Hepatocyte (in vitro differentiated cells): Measurements from ENCODE around the gene ADGRE1. TPM values are rescaled to one million over a fixed set of nuclear protein-coding genes. Genes with fewer than 3 reads are reported as not detected.
"Not testable (repeated sequence)": the region's sequence is repeated elsewhere in the genome, so short reads cannot be mapped to it uniquely, and the experiment has no call there.

ENCODE experiments used
- DNase-seq: peaks from one replicate; pipeline ENCODE4 v3.0.0-alpha.2; 2016; ENCODE audit warnings: low spot score
- H2AFZ ChIP-seq: fragments of 200-600 bp; sonication (generic); 2 replicates; pipeline ENCODE4 v1.6.0; 2016; ENCODE audit warnings: antibody characterized with exemption, mild to moderate bottlenecking
- H3K27ac ChIP-seq: fragments of 200-600 bp; sonication (generic); 2 replicates; pipeline ENCODE4 v1.5.1; 2016; ENCODE audit warnings: mild to moderate bottlenecking
- H3K27me3 ChIP-seq: fragments of 200-600 bp; sonication (generic); 2 replicates; pipeline ENCODE4 v1.6.1; 2016
- H3K36me3 ChIP-seq: fragments of 200-600 bp; sonication (generic); replicated peaks from 2 replicates; pipeline ENCODE4 v1.5.1; 2016; ENCODE audit warnings: low read depth; ENCODE audit not compliant: insufficient read depth
- H3K4me1 ChIP-seq: fragments of 200-600 bp; sonication (generic); 2 replicates; pipeline ENCODE4 v1.5.1; 2016; ENCODE audit warnings: mild to moderate bottlenecking, moderate library complexity; ENCODE audit not compliant: insufficient read depth
- H3K4me2 ChIP-seq: fragments of 200-600 bp; sonication (generic); 2 replicates; pipeline ENCODE4 v1.6.0; 2016
- H3K4me3 ChIP-seq: fragments of 200-600 bp; sonication (generic); 2 replicates; pipeline ENCODE4 v1.5.1; 2016; ENCODE audit warnings: mild to moderate bottlenecking
- H3K79me2 ChIP-seq: fragments of 200-600 bp; sonication (generic); 2 replicates; pipeline ENCODE4 v1.6.0; 2017; ENCODE audit warnings: mild to moderate bottlenecking
- H3K9me2 ChIP-seq: fragments of 200-600 bp; sonication (generic); replicated peaks from 2 replicates; pipeline ENCODE4 v1.6.0; 2017; ENCODE audit warnings: mild to moderate bottlenecking; ENCODE audit not compliant: insufficient read depth
- H3K9me3 ChIP-seq: fragments of 200-600 bp; sonication (generic); 2 replicates; pipeline ENCODE4 v1.5.1; 2016; ENCODE audit warnings: low read depth, mild to moderate bottlenecking
- H4K20me1 ChIP-seq: fragments of 200-600 bp; sonication (generic); 2 replicates; pipeline ENCODE4 v1.6.0; 2016; ENCODE audit warnings: mild to moderate bottlenecking; ENCODE audit not compliant: insufficient read depth, poor library complexity, severe bottlenecking
- EZH2 ChIP-seq: fragments of 200-600 bp; sonication (generic); IDR thresholded peaks from 2 replicates; pipeline ENCODE4 v1.6.1; 2016; ENCODE audit warnings: antibody characterized with exemption, mild to moderate bottlenecking, borderline replicate concordance
- EZH2phosphoT487 ChIP-seq: fragments of 200-600 bp; sonication (generic); IDR thresholded peaks from one replicate; pipeline ENCODE4 v1.6.1; 2018; ENCODE audit warnings: antibody characterized with exemption, mild to moderate bottlenecking, low read depth, moderate library complexity; ENCODE audit not compliant: unreplicated experiment, severe bottlenecking
- WGBS: methylation state at CpG from one replicate; pipeline ENCODE4 v1.1.6; 2016; ENCODE audit warnings: low lambda C conversion rate; ENCODE audit errors: missing lambda C conversion rate; 5-methylcytosine and 5-hydroxymethylcytosine counted together
- polyA plus RNA-seq: library from polyadenylated mRNA; unstranded; fragments of >200 nt; fragmentation: Nextera tagmentation; extraction: Ambion mirVana; gene quantifications from 2 replicates; pipeline ENCODE4 v1.2.1, GENCODE V29; 2016
- total RNA-seq: library from RNA; depleted of rRNA; stranded (reverse); fragments of >200 nt; gene quantifications from 2 replicates; pipeline ENCODE4 v1.2.3, GENCODE V29; 2014
- TF ChIP-seq, protein P1 (sequence below): fragments of 200-600 bp; sonication (generic); IDR thresholded peaks from 2 replicates; pipeline ENCODE4 v1.5.1; 2016; ENCODE audit warnings: antibody characterized with exemption, mild to moderate bottlenecking; ENCODE audit not compliant: poor library complexity

Gene ADGRE1
- total and polyA plus RNA-seq, 2 experiments from 2014 or later = not detected

- Histone ChIP-seq H3K27me3 (peaks cover 5% of the 10 kb centered on the region), H3K4me2 (no peak overlapping the region), H3K36me3 (no peaks in the 10 kb centered on the region), H2AFZ (no peak overlapping the region), H3K4me3 (no peak overlapping the region), H4K20me1 (no peaks in the 10 kb centered on the region), H3K4me1 (no peaks in the 10 kb centered on the region), H3K27ac (no peak overlapping the region), H3K9me2 (no peaks in the 10 kb centered on the region), H3K79me2 (no peaks in the 10 kb centered on the region), H3K9me3 (no peaks in the 10 kb centered on the region)
- WGBS = 78% methylated on average over 9 of the region's 9 CpGs
- TF ChIP-seq, protein P1, sequence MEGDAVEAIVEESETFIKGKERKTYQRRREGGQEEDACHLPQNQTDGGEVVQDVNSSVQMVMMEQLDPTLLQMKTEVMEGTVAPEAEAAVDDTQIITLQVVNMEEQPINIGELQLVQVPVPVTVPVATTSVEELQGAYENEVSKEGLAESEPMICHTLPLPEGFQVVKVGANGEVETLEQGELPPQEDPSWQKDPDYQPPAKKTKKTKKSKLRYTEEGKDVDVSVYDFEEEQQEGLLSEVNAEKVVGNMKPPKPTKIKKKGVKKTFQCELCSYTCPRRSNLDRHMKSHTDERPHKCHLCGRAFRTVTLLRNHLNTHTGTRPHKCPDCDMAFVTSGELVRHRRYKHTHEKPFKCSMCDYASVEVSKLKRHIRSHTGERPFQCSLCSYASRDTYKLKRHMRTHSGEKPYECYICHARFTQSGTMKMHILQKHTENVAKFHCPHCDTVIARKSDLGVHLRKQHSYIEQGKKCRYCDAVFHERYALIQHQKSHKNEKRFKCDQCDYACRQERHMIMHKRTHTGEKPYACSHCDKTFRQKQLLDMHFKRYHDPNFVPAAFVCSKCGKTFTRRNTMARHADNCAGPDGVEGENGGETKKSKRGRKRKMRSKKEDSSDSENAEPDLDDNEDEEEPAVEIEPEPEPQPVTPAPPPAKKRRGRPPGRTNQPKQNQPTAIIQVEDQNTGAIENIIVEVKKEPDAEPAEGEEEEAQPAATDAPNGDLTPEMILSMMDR = no peak
- TF ChIP-seq EZH2phosphoT487 = no peak
- TF ChIP-seq EZH2 = no peak
- DNase-seq = no peak
Observed at GRCh38 chr19:6864325-6864940, 22.9 kb upstream of the ADGRE1 start.

DNA sequence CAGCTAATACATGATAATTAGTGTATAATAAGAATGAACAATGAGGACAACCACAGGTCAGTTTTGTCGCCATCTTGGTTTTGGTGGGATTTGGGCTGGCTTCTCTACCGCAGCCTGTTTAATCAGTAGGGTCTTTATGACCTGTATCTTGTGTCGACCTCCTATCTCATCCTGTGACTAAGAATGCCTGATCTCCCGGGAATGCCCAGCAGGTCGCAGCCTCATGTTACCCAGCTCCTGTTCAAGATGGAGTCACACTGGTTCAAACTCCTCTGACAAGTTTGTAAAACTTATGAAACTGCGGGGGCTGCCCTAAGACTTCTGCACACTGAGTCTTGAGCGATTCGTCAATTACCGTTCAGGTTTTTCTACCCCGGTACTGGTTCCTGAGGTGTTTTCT lies 21.5 kb upstream of the ADGRE1 start:
- no peak for DNase-seq
- Histone ChIP-seq H3K36me3 (no peaks in the 10 kb centered on the region), H2AFZ (no peak overlapping the region), H3K4me3 (no peak overlapping the region), H3K27me3 (peaks cover 5% of the 10 kb centered on the region), H3K9me3 (no peaks in the 10 kb centered on the region), H3K79me2 (no peaks in the 10 kb centered on the region), H4K20me1 (no peaks in the 10 kb centered on the region), H3K9me2 (no peaks in the 10 kb centered on the region), H3K27ac (no peak overlapping the region), H3K4me1 (no peaks in the 10 kb centered on the region), H3K4me2 (no peak overlapping the region)
- TF ChIP-seq EZH2 (no peak), EZH2phosphoT487 (no peak)
- TF ChIP-seq, protein P1 = no peak
- 79% methylated on average over 10 of the region's 10 CpGs for WGBS

DNA sequence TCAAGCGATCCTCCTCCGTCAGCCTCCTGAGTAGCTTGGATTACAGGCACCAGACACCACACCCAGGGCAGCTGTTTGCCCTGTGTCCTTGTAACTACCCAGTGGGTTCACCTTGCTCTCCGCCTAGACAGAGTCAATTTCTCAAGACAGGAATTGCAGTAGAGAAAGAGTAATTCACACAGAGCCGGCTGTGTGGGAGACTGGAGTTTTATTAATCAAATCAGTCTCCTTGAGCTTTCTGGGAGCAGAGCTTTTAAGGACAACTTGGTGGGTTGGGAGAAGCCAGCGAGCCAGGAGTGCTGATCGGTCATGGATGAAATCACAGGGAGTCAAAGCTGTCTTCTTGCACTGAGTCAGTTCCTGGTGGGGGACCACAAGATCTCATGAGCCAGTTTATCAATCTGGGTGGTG lies 20.6 kb upstream of the ADGRE1 start:
- no peak for DNase-seq
- H2AFZ ChIP-seq = no peak overlapping the region
- no peaks in the 10 kb centered on the region for H3K9me3 ChIP-seq
- no peak overlapping the region for H3K27ac ChIP-seq
- H3K4me3 ChIP-seq = no peak overlapping the region
- H3K4me2 ChIP-seq = no peak overlapping the region
- H3K9me2 ChIP-seq = no peaks in the 10 kb centered on the region
- peaks cover 5% of the 10 kb centered on the region for H3K27me3 ChIP-seq
- 72% methylated on average over 6 of the region's 6 CpGs for WGBS
- no peaks in the 10 kb centered on the region for H3K4me1 ChIP-seq
- no peaks in the 10 kb centered on the region for H4K20me1 ChIP-seq
- H3K36me3 ChIP-seq = no peaks in the 10 kb centered on the region
- TF ChIP-seq EZH2 = no peak
- TF ChIP-seq, protein P1 = no peak
- no peak for TF ChIP-seq EZH2phosphoT487
- H3K79me2 ChIP-seq = no peaks in the 10 kb centered on the region

DNA sequence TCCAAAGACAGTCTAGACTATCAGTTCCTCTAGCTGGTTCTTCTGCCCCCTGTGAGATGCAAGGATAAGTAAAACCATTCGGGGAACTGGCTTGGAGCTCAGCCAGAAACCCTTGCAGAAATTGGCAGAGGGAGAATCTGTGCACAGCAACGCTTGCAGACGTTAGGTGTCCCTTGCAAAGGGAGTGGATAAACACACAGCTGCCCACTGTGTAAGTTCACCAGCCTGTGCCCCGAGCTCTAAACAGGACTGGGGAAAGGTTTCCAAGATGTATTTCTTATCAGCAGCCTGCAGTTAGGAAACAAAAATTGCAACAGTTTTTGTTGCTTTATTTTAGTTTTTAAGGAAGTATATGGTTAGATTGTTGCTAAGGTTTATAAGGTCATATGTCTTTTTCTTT lies 19.0 kb upstream of the ADGRE1 start:
- no peak for TF ChIP-seq EZH2
- TF ChIP-seq, protein P1 = no peak
- no peak for TF ChIP-seq EZH2phosphoT487
- Histone ChIP-seq H3K4me3 (no peak overlapping the region), H3K9me2 (no peaks in the 10 kb centered on the region), H3K9me3 (no peaks in the 10 kb centered on the region), H3K27ac (no peak overlapping the region), H2AFZ (no peak overlapping the region), H3K4me2 (no peak overlapping the region), H3K36me3 (no peaks in the 10 kb centered on the region), H3K4me1 (no peaks in the 10 kb centered on the region), H3K79me2 (no peaks in the 10 kb centered on the region), H3K27me3 (peaks cover 5% of the 10 kb centered on the region), H4K20me1 (no peaks in the 10 kb centered on the region)
- 34% methylated on average over 4 of the region's 4 CpGs for WGBS
- no peak for DNase-seq

DNA sequence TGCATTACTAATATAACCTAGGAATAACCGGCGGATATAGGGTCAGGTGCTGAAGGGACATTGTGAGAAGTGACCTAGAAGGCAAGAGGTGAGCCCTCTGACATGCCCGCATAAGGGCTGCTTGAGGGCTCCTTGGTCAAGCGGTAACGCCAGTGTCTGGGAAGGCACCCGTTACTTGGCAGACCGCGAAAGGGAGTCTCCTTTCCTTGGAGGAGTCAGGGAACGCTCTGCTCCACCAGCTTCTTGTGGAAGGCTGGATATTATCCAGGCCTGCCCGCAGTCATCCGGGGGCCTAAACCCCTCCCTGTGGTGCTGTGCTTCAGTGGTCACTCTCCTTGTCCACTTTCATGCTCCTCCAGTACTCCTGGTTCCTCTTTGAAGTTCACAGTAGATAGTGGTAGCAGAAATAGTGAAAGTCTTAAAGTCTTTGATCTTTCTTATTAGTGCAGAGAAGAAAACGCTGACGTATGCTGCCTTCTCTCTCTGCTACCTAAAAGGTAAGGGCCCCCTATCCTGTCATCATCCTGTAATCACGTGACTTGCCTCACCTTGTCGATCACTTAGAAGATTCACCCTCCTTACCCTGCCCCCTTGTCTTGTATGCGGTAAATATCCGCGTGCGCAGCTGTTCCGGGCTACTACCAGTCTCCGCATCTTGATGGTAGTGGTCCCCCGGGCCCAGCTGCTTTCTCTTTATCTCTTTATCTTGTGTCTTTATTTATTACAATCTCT lies 18.1 kb upstream of the ADGRE1 start:
- not testable (repeated sequence) for H3K4me2 ChIP-seq, H3K27ac ChIP-seq
- WGBS = 87% methylated on average over 22 of the region's 22 CpGs

More for the DNA sequence above, 18.1 kb upstream of the ADGRE1 start:
- H3K9me3 ChIP-seq, H4K20me1 ChIP-seq, H2AFZ ChIP-seq, H3K9me2 ChIP-seq, H3K4me3 ChIP-seq, H3K27me3 ChIP-seq, H3K4me1 ChIP-seq, H3K79me2 ChIP-seq, H3K36me3 ChIP-seq, DNase-seq: not testable (repeated sequence)
